ENCODE data around the gene MPZL2.
"Not testable (repeated sequence)": the region's sequence is repeated elsewhere in the genome, so short reads cannot be mapped to it uniquely, and the experiment has no call there.

Gene MPZL2

DNA sequence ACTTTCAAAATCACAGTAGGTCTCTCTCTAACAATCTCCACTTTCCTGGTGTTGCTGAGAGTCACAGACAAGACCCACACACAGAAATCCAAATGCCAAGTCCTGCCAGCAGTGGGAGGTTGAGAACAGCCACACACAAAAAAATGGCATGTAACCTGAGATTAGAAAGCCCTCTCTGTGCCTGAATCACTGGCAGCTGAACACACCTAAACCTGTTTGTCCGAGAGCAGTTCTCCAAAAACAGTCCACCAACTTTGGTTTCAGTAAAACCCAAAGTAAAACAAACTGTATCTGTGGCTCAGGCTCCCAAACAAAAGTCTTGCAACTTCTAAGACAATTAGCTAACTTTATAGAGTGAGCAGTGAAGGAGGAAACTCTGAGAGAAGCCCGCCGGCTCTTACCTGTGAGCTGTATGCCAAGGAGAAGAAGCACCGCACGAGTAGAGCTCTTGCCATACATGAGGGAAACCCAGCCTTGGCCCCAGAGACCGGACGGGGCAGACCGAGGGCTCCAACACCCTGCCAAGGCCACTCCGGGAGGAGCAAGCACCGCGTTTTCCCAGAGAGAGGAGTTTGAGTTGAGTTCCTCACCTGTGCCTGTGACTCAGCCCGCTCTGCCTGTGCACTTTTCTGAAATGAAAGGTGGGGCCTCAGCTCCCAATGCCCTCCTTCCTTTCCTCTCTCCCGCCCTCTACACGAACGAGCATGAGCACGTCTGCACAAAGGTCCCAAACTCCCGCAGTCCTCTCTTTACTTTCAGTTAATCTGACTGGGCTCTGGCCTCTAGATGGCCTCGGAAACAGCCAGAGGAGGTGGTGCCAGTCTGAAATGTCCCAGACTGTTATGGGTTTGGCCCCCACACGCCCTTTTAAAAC lies at the start of gene MPZL2:
MPZL2 (minus strand) TSS at position 603 of the 874 bp plus-strand sequence; CDS start at position 459, 144 bp downstream.
- DNase-seq, result peak; percentile 63

DNA sequence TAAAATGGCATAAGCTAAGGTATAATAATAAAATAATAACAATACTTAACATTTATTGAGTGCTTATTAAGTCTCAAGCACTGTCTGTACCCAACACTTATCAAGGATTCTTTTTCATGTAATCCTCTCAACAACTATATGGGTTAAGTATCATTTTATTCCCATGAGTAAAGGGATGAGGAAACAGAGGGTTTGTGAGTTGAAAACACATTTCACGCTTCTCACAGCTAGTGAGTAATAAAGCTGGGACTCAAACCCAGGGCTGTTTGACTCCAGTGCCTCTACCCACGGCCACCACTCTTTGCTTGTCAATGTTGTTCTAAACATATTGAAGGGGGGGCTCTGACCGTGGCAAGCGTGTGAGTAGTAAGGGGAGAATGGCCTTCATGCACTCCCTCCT lies 49.1 kb upstream of the MPZL2 start:
- DNase-seq, result no peak

DNA sequence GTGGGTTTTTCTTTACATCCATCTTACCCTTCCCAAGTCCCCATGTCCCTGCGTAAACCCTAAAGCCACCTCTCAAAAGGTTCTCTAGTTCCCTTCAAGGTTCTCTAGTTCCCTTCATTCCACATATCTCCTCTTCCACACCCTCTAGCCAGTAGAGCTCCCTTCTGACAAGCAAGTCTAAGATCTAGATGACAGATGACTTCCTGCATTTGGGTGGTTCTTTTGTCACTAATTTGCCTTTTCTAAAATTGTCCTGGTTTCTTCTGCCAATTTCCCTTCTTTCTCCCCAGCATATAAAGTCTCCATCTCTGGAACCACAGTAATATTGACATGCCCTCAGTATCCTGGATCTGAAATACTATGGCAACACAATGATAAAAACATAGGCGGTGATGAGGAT lies 48.2 kb upstream of the MPZL2 start:
- DNase-seq, result no peak

DNA sequence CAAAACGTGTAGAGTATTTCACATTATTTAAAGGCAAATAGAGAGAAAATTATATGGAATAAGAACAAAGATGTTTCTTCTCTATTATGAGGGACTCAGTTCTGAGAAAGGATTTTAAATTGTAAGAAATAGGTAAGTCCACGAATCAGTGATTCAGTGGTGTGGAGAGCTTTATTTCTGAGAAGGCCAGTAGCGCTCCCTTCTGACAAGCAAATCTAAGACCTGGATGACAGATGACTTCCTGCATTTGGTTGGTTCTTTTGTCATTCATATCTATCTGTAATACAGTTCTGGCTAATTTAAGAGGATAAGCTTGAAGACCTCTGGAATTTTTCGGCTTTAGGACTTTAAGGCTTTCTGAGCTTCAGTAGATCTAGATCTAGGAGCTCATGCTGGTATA lies 47.4 kb upstream of the MPZL2 start:
- no peak for DNase-seq

DNA sequence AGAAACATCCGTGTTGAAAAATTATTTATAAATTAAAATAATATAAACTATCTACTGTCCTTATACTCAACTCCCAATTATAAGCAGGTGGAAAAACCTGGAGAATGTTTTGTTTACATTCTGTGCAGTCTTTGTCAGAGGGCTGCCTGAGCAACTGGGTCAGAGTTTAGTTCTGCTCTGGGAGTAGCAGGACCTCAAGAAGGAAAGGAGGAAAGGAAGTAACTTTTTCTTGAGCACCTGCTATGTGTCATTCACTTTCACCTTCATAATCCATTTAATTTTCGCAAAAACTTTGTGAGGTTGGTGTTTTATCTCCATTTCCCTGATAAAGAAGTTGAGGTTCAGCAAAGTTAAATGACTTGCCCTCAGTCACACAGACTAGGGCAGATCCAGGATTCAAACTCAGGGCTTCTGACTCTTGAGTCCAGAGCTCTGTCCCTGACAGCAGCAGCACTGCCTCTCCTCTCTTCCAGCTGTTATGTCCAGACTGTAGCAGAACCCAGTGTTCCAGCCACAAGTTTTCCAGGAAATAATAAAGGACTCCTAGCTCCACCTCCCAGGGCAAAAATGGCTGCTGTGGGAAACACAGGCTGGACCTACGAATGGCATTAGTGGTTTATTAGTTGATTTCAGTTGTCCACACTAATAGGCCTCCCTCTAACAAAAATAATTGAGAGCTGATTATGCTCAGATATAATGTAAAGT lies 46.8 kb upstream of the MPZL2 start:
- no peak for DNase-seq

DNA sequence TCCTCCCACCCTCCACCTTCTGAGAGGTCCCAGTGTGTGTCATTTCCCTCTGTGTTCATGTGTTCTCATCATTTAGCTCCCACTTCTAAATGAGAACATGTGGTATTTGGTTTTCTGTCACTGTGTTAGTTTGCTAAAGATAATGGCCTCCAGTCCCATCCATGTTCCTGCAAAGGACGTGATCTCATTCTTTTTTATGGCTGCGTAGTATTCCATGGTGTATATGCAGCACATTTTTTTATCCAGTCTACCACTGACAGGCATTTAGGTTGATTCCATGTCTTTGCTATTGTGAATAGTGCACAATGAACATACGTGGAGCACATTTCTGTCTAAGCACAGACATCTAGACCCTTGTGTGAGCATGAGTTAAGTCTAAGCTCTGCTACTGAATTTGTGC lies 46.2 kb upstream of the MPZL2 start:
- no peak for DNase-seq

DNA sequence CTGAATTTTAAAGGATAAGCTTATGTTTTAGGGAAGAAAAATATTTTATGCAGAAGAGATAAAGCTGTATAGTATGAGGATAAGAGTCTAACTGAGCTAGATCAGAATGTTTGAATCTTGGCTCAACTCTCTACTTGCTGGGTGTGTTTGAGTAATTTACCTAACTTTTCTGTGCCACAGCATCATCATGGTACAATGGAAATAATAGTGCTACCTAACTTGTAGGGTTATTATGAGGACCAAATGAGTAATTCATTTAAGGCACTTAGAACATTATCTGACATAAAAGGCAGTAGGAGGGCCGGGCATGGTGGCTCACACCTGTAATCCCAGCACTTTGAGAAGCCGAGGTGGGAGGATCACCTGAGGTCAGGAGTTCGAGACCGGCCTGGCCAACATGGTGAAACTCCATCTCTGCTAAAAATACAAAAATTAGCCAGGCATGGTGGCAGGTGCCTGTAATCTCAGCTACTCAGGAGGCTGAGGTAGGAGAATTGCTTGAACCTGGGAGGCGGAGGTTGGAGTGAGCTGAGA lies 45.0 kb upstream of the MPZL2 start:
- DNase-seq, result not testable (repeated sequence)

DNA sequence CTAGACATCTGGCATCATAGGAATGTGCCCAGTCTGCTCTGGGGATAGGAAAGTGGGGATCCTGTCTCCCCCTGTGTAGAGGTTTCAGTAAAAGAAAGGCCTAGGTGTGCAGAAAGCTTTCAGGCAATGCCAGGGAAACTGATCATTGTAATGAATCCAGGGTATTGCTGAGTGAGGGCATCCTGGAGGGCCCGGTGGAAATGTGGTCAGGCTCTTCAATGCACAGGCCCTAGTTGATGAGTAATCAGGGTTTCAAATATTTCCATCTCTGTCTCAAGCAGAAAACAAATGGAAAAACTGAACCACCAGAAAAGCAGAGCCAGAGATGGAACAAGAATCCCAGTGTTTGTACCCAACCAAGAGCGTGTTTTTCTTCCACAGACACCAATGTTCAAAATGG lies 42.5 kb upstream of the MPZL2 start:
- DNase-seq, result no peak

DNA sequence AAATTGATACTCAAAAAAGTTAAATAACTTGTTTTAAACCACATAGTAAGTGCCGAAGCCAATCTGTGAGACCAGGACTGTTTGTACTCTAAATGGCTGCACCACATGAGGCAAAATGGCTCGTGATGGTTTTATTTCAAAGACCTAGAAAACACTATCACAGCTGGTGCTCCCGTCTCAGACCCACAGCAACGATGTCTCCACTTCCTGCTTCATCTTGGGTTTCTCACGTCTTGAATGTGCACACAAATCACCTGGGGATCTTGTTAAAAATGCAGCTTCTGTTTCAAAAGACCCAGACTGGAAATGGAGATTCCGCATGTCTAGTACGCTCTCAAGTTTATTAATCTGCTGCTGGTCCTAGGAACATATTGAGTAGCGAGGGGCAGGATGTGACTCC lies 41.6 kb upstream of the MPZL2 start:
- DNase-seq, result no peak

DNA sequence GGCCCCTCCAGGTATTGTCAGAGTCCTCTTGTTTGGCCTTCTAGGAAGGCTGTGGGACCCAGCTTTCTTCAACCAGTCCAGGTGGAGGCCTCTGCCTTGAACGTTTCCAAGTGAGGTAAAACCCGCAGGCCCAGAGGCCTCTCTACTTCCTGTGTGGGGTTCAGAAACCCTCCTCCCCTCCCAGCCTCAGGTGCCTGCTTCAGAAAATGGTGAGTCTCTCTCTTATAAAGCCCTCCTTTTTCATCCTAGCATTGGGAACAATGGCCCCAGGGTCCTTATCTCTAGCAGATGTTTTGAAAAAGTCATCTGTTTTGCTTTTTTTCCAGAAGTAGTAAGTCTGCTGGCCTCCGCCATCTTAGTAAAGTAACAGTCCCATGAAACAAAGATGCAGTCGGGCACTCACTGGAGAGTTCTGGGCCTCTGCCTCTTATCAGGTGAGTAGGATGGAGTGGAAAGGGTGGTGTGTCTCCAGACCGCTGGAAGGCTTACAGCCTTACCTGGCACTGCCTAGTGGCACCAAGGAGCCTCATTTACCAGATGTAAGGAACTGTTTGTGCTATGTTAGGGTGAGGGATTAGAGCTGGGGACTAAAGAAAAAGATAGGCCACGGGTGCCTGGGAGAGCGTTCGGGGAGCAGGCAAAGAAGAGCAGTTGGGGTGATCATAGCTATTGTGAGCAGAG lies 40.6 kb upstream of the MPZL2 start, which contains the start of gene CD3E:
CD3E (plus strand) TSS at position 163 of the 681 bp plus-strand sequence; CDS start at position 386, 223 bp downstream.
- no peak for DNase-seq

DNA sequence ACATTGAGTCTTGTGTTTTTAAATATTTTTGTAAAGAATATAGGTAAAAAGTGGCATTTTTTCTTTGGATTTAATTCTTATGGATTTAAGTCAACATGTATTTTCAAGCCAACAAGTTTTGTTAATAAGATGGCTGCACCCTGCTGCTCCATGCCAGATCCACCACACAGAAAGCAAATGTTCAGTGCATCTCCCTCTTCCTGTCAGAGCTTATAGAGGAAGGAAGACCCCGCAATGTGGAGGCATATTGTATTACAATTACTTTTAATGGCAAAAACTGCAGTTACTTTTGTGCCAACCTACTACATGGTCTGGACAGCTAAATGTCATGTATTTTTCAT lies 40.1 kb upstream of the MPZL2 start:
- DNase-seq, result no peak

DNA sequence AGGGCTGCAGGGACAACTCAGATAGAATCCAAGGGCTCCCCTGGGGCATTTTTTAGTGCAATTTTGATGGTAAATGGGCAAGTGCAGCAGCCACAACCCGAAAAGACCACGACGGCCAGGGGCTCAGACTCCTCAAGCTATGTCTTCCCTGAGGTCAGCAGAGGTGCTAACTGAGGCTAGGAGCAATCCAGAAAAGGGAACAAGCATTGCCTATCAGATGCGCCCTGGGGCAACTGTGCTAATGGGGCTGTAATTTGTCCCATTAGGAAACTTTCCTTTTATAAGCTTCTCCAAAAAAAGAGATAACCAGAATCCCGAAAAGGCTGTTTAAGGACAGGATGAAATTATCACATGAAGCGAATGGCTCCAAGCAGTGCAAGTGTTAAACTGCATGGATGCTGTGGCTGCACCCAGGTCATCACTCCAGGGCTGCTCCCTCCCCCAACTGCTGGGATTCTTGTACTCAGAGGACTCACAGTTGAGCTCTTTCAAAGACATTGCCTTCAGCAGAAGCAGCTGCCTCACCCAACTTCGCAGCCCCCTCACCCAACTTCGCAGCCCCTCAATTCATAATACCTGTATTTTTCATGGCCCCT lies 37.6 kb upstream of the MPZL2 start:
- no peak for DNase-seq

DNA sequence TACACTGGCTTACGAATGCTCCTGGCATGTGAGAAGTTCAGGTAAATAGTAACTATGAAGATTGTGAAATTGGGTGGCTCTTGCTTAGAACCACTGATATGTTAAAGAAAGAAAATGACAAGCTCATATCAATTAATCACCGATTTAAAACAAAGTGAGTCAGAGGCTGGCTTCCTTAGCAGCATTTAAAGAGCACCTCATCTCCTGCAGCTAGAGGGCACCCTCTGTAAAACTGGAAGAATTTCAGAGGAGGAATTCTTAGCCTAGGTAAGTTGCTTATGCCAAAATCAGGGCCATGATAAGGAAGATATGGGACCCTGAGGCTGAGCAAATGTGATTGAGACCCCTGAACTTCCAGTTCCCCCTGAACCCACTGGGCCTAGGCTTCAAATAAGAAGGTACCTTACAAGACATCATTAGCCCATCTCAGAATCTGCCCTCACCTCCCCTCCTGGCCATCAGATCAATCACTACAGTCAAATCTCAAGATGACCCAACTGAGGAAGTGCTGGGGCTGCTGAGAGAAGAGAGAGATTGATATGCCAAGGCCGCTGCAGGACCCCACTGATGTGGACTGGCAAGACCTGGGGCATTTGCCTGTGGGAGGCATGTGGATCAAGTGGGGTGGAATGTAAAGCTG lies 31.8 kb upstream of the MPZL2 start:
- no peak for DNase-seq

DNA sequence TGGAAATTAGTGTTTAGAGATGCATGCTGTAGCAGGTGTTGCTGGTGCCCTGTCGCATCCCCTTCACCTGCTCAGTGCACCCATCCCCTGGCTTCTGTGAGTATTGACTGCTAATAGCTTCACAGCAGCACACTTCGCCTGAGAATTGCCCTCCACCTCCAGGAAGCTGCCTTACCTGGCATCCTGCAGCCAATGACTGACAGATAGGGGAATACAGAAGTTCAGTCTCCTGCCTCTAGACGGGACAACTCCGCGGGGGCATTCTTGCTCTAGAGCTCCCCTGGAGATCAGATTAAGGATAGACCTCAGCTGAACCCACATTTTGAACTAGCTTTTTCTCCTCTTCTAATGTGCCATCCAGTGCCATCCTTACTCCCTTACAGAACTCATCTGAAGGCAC lies 31.1 kb upstream of the MPZL2 start:
- DNase-seq, result no peak

DNA sequence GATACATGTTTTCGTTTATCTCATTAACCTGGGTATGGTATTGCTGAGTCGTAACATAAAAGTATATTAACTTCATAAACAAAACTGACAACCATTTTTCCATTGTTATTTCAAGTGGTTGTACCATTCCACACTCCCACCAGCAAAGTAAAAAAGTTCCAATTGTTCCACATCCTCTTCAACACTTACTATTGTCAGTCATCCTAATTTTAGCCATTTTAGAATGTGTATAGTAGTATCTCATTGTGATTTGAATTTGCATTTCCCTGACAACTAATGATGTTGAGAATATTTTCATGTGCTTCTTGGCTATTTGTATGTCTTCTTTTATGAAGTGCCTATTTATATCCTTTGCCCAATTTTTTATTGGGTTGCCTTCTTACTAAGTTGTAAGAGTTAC lies 30.0 kb upstream of the MPZL2 start:
- DNase-seq, result no peak

DNA sequence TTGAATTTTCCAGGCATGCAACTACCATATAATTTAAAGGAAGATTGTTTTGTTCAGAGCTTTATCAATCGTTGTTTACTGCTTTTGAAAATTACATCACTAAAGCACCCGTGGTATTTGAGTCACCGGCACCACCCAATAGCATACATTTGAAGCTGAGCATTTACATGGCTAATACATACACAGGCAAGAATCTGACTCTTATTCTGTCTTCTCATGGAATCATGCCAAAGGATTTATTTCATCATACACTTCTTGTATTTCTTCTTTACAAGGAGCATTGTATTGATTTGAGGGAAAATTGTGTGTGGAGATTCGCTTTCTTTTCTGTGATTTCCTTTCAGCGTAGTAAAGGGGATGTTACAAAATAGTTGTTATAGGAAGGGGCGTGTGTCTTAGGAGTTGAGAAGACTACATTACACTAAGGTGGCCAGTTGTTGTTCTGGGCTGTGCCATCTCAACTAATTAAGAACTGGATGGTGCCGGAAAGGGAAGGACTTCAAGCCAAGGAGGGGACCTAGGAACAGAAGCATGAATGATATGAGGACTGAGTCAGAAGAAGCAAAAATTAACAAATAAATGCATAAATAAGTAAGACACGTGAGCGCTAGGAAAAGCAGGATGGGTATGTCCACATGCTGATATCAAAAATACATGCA lies 27.5 kb upstream of the MPZL2 start:
- DNase-seq, result no peak

DNA sequence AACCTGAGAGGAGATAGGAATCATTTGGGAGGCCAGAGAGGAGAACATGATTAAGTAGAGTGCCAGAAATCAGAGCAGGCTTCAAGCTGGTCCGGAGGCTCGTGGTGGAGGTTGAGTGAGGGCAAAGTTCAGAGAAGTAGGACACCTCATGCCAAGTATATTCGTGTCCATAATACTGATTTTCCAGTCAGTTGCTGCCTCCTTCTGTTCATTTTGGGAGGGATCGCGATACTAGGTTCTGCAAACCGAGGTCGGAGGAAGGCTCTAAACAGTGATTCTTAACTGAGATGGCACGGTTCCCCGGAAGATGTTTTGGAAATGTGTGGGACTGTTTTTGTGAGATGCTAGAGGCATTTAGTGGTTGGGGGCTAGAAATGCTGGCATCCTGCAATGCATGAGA lies 26.8 kb upstream of the MPZL2 start:
- DNase-seq, result no peak

DNA sequence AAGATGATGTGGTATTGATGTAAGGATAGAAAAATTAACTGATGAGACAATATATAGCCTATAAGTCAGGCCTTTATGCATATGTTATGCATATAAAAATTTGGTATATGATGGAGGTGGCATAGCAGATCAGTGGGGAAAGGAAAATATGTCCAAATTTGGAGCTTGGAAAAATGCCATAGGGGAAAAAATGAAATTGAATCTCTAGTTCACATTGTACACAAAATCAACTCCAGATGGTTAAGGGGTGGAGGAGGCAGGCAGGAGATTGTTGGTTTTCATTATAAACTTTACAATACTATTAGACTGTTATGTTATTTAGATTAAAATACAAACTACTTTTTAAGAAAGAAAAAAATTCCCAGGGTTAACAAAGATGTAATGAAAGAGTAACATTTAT lies 25.3 kb upstream of the MPZL2 start:
- no peak for DNase-seq

DNA sequence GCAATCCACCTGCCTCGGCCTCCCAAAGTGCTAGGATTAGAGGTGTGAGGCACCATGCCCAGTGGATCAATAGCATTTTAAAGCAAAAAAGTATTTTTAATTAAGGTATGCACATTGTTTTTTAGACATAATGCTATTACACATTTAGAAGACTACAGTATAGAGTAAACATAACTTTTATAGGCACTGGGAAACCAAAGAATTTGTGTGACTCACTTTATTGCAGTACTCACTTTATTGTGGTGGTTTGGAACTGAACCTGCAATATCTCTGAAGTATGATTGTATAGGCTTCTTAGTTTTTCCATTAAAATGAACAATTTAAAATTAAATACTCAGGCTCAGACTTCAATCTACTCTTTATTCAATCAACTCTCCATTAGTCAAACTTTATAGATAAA lies 22.9 kb upstream of the MPZL2 start:
- DNase-seq, result no peak

DNA sequence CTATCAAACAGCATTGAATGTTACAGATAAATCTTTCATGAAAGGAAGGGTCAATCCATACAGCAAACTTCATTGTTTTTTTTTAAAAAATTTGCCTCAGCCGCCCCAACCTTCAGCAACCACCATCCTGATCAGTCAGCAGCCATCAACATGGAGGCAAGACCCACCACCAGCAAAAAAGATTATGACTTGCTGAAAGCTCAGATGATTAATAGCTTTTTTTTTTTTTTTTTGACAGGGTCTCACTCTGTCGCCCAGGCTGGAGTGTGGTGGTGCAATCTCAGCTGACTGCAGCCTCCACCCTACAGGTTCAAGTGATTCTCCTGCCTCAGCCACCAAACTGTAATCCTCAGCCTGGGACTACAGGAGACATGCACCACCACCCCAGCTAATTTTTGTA lies 22.4 kb upstream of the MPZL2 start:
- DNase-seq, result no peak

DNA sequence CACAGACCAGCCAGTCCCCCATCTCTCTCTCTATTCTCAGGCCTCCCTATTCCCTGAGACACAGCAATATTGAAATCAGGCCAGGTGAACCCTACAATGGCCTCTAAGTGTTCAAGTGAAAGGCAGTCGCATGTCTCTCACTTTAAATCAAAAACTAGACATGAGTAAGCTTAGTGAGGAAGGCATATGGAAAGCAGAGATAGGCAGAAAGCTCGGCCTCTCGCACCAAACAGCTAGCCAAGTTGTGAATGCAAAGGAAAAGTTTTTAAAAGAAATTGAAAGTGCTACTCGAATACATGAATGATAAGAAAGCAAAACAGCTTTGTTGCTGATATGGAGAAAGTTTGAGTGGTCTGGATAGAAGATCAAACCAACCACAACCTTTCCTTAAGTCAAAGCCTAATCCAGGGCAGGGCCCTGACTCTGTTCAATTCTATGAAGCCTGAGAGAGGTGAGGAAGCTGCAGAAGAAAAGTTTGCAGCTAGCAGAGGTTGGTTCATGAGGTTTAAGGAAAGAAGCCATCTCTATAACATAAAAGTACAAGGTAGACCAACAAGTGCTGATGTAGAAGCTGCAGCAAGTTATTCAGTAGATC lies 19.8 kb upstream of the MPZL2 start:
- no peak for DNase-seq
